ENCODE measurements around the gene SERPINA5. TPM values are rescaled to one million over a fixed set of nuclear protein-coding genes. Genes with fewer than 3 reads are reported as not detected.

The SERPINA5 gene
- total RNA-seq, 1 donor from 2014 or later: 0.50 TPM

- H3K36me3 Mint-ChIP-seq (ENCODE audit: low read depth): peaks cover 2% of the 10 kb centered on the region
- peaks cover 4% of the 10 kb centered on the region for H3K27me3 Mint-ChIP-seq (ENCODE audit: low read depth)
- no peak overlapping the region for H3K4me3 Mint-ChIP-seq (ENCODE audit: unreplicated experiment)
- DNase-seq (ENCODE audit: low spot score): no peak
- TF ChIP-seq CTCF (IDR thresholded peaks at IDR 0.05): no peak
- H3K9me3 Mint-ChIP-seq (ENCODE audit: low read depth): peaks cover 19% of the 10 kb centered on the region
- no peak overlapping the region for H3K27ac Mint-ChIP-seq (ENCODE audit: unreplicated experiment)
- H3K4me1 Mint-ChIP-seq (ENCODE audit: low read depth): no peaks in the 10 kb centered on the region
These were observed 22.4 kb upstream of the SERPINA5 start for GRCh38 chr14:94558842-94559241.

GRCh38 chr14:94559638-94560290 is 21.5 kb upstream of the SERPINA5 start:
- no peak overlapping the region for H3K4me3 Mint-ChIP-seq (ENCODE audit: unreplicated experiment)
- H3K27me3 Mint-ChIP-seq (ENCODE audit: low read depth): peaks cover 4% of the 10 kb centered on the region
- DNase-seq (ENCODE audit: low spot score): no peak
- H3K9me3 Mint-ChIP-seq (ENCODE audit: low read depth): peaks cover 10% of the 10 kb centered on the region
- H3K4me1 Mint-ChIP-seq (ENCODE audit: low read depth): no peaks in the 10 kb centered on the region
- H3K27ac Mint-ChIP-seq (ENCODE audit: unreplicated experiment): no peak overlapping the region
- H3K36me3 Mint-ChIP-seq (ENCODE audit: low read depth): peaks cover 2% of the 10 kb centered on the region
- no peak for TF ChIP-seq CTCF (IDR thresholded peaks at IDR 0.05)

GRCh38 chr14:94560291-94560665 is 20.9 kb upstream of the SERPINA5 start:
- H3K27ac Mint-ChIP-seq (ENCODE audit: unreplicated experiment): no peak overlapping the region
- no peaks in the 10 kb centered on the region for H3K4me1 Mint-ChIP-seq (ENCODE audit: low read depth)
- H3K27me3 Mint-ChIP-seq (ENCODE audit: low read depth): peaks cover 4% of the 10 kb centered on the region
- DNase-seq (ENCODE audit: low spot score): no peak
- H3K4me3 Mint-ChIP-seq (ENCODE audit: unreplicated experiment): no peak overlapping the region
- peaks cover 5% of the 10 kb centered on the region for H3K9me3 Mint-ChIP-seq (ENCODE audit: low read depth)
- TF ChIP-seq CTCF (IDR thresholded peaks at IDR 0.05): no peak
- H3K36me3 Mint-ChIP-seq (ENCODE audit: low read depth): peaks cover under 1% of the 10 kb centered on the region

GRCh38 chr14:94560751-94561655 is 20.2 kb upstream of the SERPINA5 start, which contains the start of gene SERPINA4:
Gene SERPINA4 (plus strand): TSS chr14:94561442. CDS start chr14:94563483, 2,041 bp downstream.
- DNase-seq (ENCODE audit: low spot score): no peak
- H3K9me3 Mint-ChIP-seq (ENCODE audit: low read depth): peaks cover 2% of the 10 kb centered on the region
- no peak within 1 kb of the TSS for H3K27ac Mint-ChIP-seq (ENCODE audit: unreplicated experiment)
- H3K4me3 Mint-ChIP-seq (ENCODE audit: unreplicated experiment): no peak within 1 kb of the TSS
- peaks cover 3% of the 10 kb centered on the region for H3K27me3 Mint-ChIP-seq (ENCODE audit: low read depth)
- no peak for TF ChIP-seq CTCF (IDR thresholded peaks at IDR 0.05)
- H3K36me3 Mint-ChIP-seq (ENCODE audit: low read depth): no peaks in the 10 kb centered on the region
- no peaks in the 10 kb centered on the region for H3K4me1 Mint-ChIP-seq (ENCODE audit: low read depth)

- H3K27ac Mint-ChIP-seq (ENCODE audit: unreplicated experiment): no peak overlapping the region
- DNase-seq (ENCODE audit: low spot score): no peak
- no peaks in the 10 kb centered on the region for H3K36me3 Mint-ChIP-seq (ENCODE audit: low read depth)
- peaks cover 7% of the 10 kb centered on the region for H3K27me3 Mint-ChIP-seq (ENCODE audit: low read depth)
- peaks cover 2% of the 10 kb centered on the region for H3K9me3 Mint-ChIP-seq (ENCODE audit: low read depth)
- TF ChIP-seq CTCF (IDR thresholded peaks at IDR 0.05): no peak
- no peak overlapping the region for H3K4me3 Mint-ChIP-seq (ENCODE audit: unreplicated experiment)
- H3K4me1 Mint-ChIP-seq (ENCODE audit: low read depth): no peaks in the 10 kb centered on the region
These were observed 19.6 kb upstream of the SERPINA5 start for GRCh38 chr14:94561656-94562010.
